DOHH2 (cell line): ENCODE measurements around the gene ONECUT3.

ENCODE experiments used
- CTCF ChIP-seq: fragments of 200-600 bp; sonication (generic); IDR thresholded peaks from one replicate; pipeline ENCODE4 v1.5.1; 2014; ENCODE audit warnings: antibody characterized with exemption, mild to moderate bottlenecking, low read depth, low read length; ENCODE audit not compliant: poor library complexity, severe bottlenecking
- EZH2phosphoT487 ChIP-seq: fragments of 200-600 bp; sonication (generic); IDR thresholded peaks from 2 replicates; pipeline ENCODE4 v1.6.1; 2017; ENCODE audit warnings: borderline replicate concordance, mild to moderate bottlenecking, antibody characterized with exemption, low read length, moderate library complexity, mixed read lengths

- TF ChIP-seq CTCF (no peak), EZH2phosphoT487 (no peak)
These were observed 9.2 kb downstream of the ONECUT3 start for GRCh38 chr19:1762243-1763117.
